ENCODE results near the gene AMOT. TPM values are rescaled to one million over a fixed set of nuclear protein-coding genes. Genes with fewer than 3 reads are reported as not detected.
A peak's percentile ranks its signal among the peaks of the same experiment; 100 is the strongest.

The AMOT gene
- total and polyA plus RNA-seq, 2 donors (not counting 1 experiment from before 2014, with no cell fraction given): 0.91 to 5.2 TPM

GRCh38 chrX:112841114-112841819, 636 bp upstream of the AMOT start:
- Histone ChIP-seq H3K4me1 (ENCODE audit: control insufficient read depth in 2 of 2, insufficient read depth in 2 of 2, low read length in 2 of 2) (peaks cover 0 to 12% of the 10 kb centered on the region in 2 donors), H3K9me3 (ENCODE audit: control extremely low read depth in 1 of 3, control insufficient read depth in 2 of 3, insufficient read depth in 1 of 3, low read length in 2 of 3) (no peaks in the 10 kb centered on the region), H3K4me2 (replicated peaks; ENCODE audit: low read depth, low read length, poor library complexity, severe bottlenecking) (peak overlapping the region; percentile 82), H2AFZ (ENCODE audit: insufficient read depth, low read depth, low read length, poor library complexity, severe bottlenecking) (peak overlapping the region; percentile 86), H3K27ac (ENCODE audit: low read length in 2 of 2) (peak overlapping the region; percentile 45 to 55), H4K20me1 (ENCODE audit: control insufficient read depth, insufficient read depth, low read length, poor library complexity, severe bottlenecking) (no peaks in the 10 kb centered on the region), H3K36me3 (replicated peaks in 1 of 2; ENCODE audit: control extremely low read depth in 1 of 2, control insufficient read depth in 1 of 2, extremely low read depth in 1 of 2, insufficient read depth in 2 of 2, low read length in 1 of 2) (no peaks in the 10 kb centered on the region), H3K4me3 (ENCODE audit: control extremely low read depth in 1 of 5, extremely low read depth in 1 of 5, insufficient read depth in 1 of 5, low read depth in 2 of 5, low read length in 4 of 5) (peak overlapping the region; percentile 64 to 76 (median 73)), H3K27me3 (replicated peaks in 1 of 4; ENCODE audit: control extremely low read depth in 1 of 4, control insufficient read depth in 3 of 4, insufficient read depth in 4 of 4, low read length in 3 of 4) (no peaks in the 10 kb centered on the region), H3K9ac (ENCODE audit: low read length) (peak overlapping the region; percentile 74), H3K79me2 (ENCODE audit: control insufficient read depth, insufficient read depth, low read length) (no peaks in the 10 kb centered on the region)
- ChIA-PET CTCF (no interaction called here), POLR2A (no interaction called here)
- Mint-ChIP-seq H3K9me3 (ENCODE audit: insufficient read depth) (no peaks in the 10 kb centered on the region), H3K27ac (peak overlapping the region; percentile 82), H3K4me1 (peaks cover 11% of the 10 kb centered on the region), H3K4me3 (peak overlapping the region; percentile 86), H3K27me3 (no peaks in the 10 kb centered on the region)
- intact Hi-C loops (cut with micrococcal nuclease): loop anchor here (5.0 kb wide), 2 partner anchors 79 to 164 kb away; partner anchors contain the start of gene LHFPL1
- ATAC-seq (ENCODE audit: low read depth) (peak; percentile 93), DNase-seq (peak; percentile 87)
- 0% methylated on average over 7 of the region's 46 CpGs for WGBS (ENCODE audit: insufficient coverage)
- TF ChIP-seq CTCF (IDR thresholded peaks at IDR 0.05) (no peak), EZH2 (IDR thresholded peaks at IDR 0.05; ENCODE audit: borderline replicate concordance, insufficient read depth, low read depth, low read length, poor library complexity, severe bottlenecking) (no peak)

- TF ChIP-seq EZH2 (IDR thresholded peaks at IDR 0.05; ENCODE audit: borderline replicate concordance, insufficient read depth, low read depth, low read length, poor library complexity, severe bottlenecking) (no peak), CTCF (IDR thresholded peaks at IDR 0.05) (no peak)
- intact Hi-C loops (cut with micrococcal nuclease): loop anchor here (5.0 kb wide), 2 partner anchors 78 to 163 kb away; partner anchors contain the start of gene LHFPL1
- Mint-ChIP-seq H3K4me3 (peak overlapping the region; percentile 86), H3K27ac (peak overlapping the region; percentile 82), H3K9me3 (ENCODE audit: insufficient read depth) (no peaks in the 10 kb centered on the region), H3K27me3 (no peaks in the 10 kb centered on the region), H3K4me1 (peaks cover 11% of the 10 kb centered on the region)
- Histone ChIP-seq H3K36me3 (replicated peaks in 1 of 2; ENCODE audit: control extremely low read depth in 1 of 2, control insufficient read depth in 1 of 2, extremely low read depth in 1 of 2, insufficient read depth in 2 of 2, low read length in 1 of 2) (no peaks in the 10 kb centered on the region), H3K4me2 (replicated peaks; ENCODE audit: low read depth, low read length, poor library complexity, severe bottlenecking) (peak overlapping the region; percentile 82), H3K79me2 (ENCODE audit: control insufficient read depth, insufficient read depth, low read length) (no peaks in the 10 kb centered on the region), H4K20me1 (ENCODE audit: control insufficient read depth, insufficient read depth, low read length, poor library complexity, severe bottlenecking) (no peaks in the 10 kb centered on the region), H3K27ac (ENCODE audit: low read length in 2 of 2) (peak overlapping the region; percentile 19 to 55), H3K4me3 (ENCODE audit: control extremely low read depth in 1 of 5, extremely low read depth in 1 of 5, insufficient read depth in 1 of 5, low read depth in 2 of 5, low read length in 4 of 5) (peak overlapping the region in 3 of 5 experiments; percentile 72 to 75 (median 73)), H3K9me3 (ENCODE audit: control extremely low read depth in 1 of 3, control insufficient read depth in 2 of 3, insufficient read depth in 1 of 3, low read length in 2 of 3) (no peaks in the 10 kb centered on the region), H3K9ac (ENCODE audit: low read length) (peak overlapping the region; percentile 74), H2AFZ (ENCODE audit: insufficient read depth, low read depth, low read length, poor library complexity, severe bottlenecking) (peak overlapping the region; percentile 86), H3K27me3 (replicated peaks in 1 of 4; ENCODE audit: control extremely low read depth in 1 of 4, control insufficient read depth in 3 of 4, insufficient read depth in 4 of 4, low read length in 3 of 4) (no peaks in the 10 kb centered on the region), H3K4me1 (ENCODE audit: control insufficient read depth in 2 of 2, insufficient read depth in 2 of 2, low read length in 2 of 2) (peaks cover 0 to 12% of the 10 kb centered on the region in 2 donors)
- ATAC-seq (ENCODE audit: low read depth) (no peak), DNase-seq (no peak)
- CTCF ChIA-PET: no interaction called here
- POLR2A ChIA-PET: no interaction called here
- 16% methylated on average over 2 of the region's 5 CpGs for whole genome bisulfite sequencing (ENCODE audit: insufficient coverage)
Measured at GRCh38 chrX:112839856-112840255, 775 bp downstream of the AMOT start.

All from B cell (primary cell).